HEK293T (cell line): Measurements from ENCODE around the gene SCNM1.

Experiments used
- CTBP1 ChIP-seq: fragments of 450-650 bp; IDR thresholded peaks from 2 replicates; pipeline ENCODE4 v1.6.1; 2016; ENCODE audit warnings: borderline replicate concordance
- FOXK2 ChIP-seq: fragments of 450-650 bp; IDR thresholded peaks from 2 replicates; pipeline ENCODE4 v1.6.1; 2016; ENCODE audit warnings: mild to moderate bottlenecking
- FOXM1 ChIP-seq: fragments of 450-650 bp; IDR thresholded peaks from 2 replicates; pipeline ENCODE4 v1.6.1; 2017; ENCODE audit warnings: mild to moderate bottlenecking, borderline replicate concordance
- HDGF ChIP-seq: fragments of 450-650 bp; IDR thresholded peaks from 2 replicates; pipeline ENCODE4 v1.6.1; 2017; ENCODE audit warnings: antibody characterized with exemption, borderline replicate concordance
- L3MBTL2 ChIP-seq: fragments of 450-650 bp; conservative IDR thresholded peaks from 2 replicates; pipeline ENCODE4 v1.6.1; 2016; ENCODE audit warnings: mild to moderate bottlenecking
- LEF1 ChIP-seq: fragments of 450-650 bp; IDR thresholded peaks from 2 replicates; pipeline ENCODE4 v1.6.1; 2017; ENCODE audit warnings: mild to moderate bottlenecking, borderline replicate concordance
- PKNOX1 ChIP-seq: fragments of 450-650 bp; IDR thresholded peaks from 2 replicates; pipeline ENCODE4 v1.6.1; 2016
- SP1 ChIP-seq: fragments of 450-650 bp; IDR thresholded peaks from 2 replicates; pipeline ENCODE4 v1.6.1; 2017
- SUZ12 ChIP-seq: fragments of 450-650 bp; IDR thresholded peaks from 2 replicates; pipeline ENCODE4 v1.6.1; 2016; ENCODE audit warnings: mild to moderate bottlenecking
- TARDBP ChIP-seq: fragments of 450-650 bp; IDR thresholded peaks from 2 replicates; pipeline ENCODE4 v1.6.1; 2016
- ZNF384 ChIP-seq: fragments of 450-650 bp; IDR thresholded peaks from 2 replicates; pipeline ENCODE4 v1.6.1; 2016

GRCh38 chr1:151157067-151157531 lies 8.8 kb upstream of the SCNM1 start:
- TF ChIP-seq FOXM1, result no peak
- no peak for TF ChIP-seq SP1
- no peak for TF ChIP-seq SUZ12
- TF ChIP-seq TARDBP, result no peak
- no peak for TF ChIP-seq L3MBTL2
- TF ChIP-seq PKNOX1, result no peak
- no peak for TF ChIP-seq ZNF384
- TF ChIP-seq CTBP1, result no peak
- TF ChIP-seq LEF1, result no peak
- TF ChIP-seq HDGF, result no peak
- no peak for TF ChIP-seq FOXK2
